ENCODE data around the gene CNN3. TPM values are rescaled to one million over a fixed set of nuclear protein-coding genes. Genes with fewer than 3 reads are reported as not detected.

Gene CNN3
- total RNA-seq, 4 donors from 2014 or later, result 307 to 344 (median 329) TPM

DNA sequence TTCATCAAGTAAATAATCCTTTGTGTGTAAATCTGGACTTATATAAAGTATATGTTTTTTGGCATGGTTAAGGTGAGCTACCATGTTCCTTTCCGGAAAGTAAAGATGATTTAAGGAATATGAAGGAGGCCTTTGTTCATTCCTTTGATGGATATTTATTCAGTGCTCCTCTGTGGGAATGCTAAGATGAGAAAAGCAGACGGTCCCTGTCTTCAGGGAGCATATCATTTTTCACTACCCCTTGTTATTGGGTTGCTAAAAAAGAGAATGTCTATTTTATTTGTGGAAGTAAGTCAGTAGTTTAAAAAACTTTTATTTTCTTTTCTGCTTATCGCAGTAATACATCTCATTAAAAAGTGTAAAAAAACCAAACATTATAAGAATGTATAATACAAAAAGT lies 35.1 kb upstream of the CNN3 start:
- H3K27ac ChIP-seq, result peak overlapping the region in 3 of 4 donors; percentile 57 to 87 (median 63)
- WGBS, 2 donors, result 59 to 66% methylated on average over 3 of the region's 3 CpGs
- no peak overlapping the region for H3K4me3 ChIP-seq

GRCh38 chr1:94961582-94961981 lies 34.7 kb upstream of the CNN3 start:
- Histone ChIP-seq H3K9me3 (no peaks in the 10 kb centered on the region), H3K4me3 (no peak overlapping the region), H3K27me3 (no peaks in the 10 kb centered on the region), H3K27ac (peak overlapping the region in 1 of 4 donors; percentile 87), H3K4me1 (peaks cover 0 to 24% (median 6%) of the 10 kb centered on the region in 4 donors), H3K36me3 (no peaks in the 10 kb centered on the region)
- WGBS, 2 donors, result 85 to 86% methylated on average over 7 of the region's 7 CpGs
- DNase-seq (ENCODE audit: low spot score in 2 of 2), result no peak
- TF ChIP-seq POLR2A (IDR thresholded peaks at IDR 0.05) (no peak), EP300 (IDR thresholded peaks at IDR 0.05) (no peak)
- TF ChIP-seq, protein P1, sequence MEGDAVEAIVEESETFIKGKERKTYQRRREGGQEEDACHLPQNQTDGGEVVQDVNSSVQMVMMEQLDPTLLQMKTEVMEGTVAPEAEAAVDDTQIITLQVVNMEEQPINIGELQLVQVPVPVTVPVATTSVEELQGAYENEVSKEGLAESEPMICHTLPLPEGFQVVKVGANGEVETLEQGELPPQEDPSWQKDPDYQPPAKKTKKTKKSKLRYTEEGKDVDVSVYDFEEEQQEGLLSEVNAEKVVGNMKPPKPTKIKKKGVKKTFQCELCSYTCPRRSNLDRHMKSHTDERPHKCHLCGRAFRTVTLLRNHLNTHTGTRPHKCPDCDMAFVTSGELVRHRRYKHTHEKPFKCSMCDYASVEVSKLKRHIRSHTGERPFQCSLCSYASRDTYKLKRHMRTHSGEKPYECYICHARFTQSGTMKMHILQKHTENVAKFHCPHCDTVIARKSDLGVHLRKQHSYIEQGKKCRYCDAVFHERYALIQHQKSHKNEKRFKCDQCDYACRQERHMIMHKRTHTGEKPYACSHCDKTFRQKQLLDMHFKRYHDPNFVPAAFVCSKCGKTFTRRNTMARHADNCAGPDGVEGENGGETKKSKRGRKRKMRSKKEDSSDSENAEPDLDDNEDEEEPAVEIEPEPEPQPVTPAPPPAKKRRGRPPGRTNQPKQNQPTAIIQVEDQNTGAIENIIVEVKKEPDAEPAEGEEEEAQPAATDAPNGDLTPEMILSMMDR (IDR thresholded peaks at IDR 0.05), result no peak

More for the DNA sequence above, 35.1 kb upstream of the CNN3 start:
- Histone ChIP-seq H3K9me3 (no peaks in the 10 kb centered on the region), H3K36me3 (no peaks in the 10 kb centered on the region), H3K4me1 (peaks cover 0 to 24% (median 6%) of the 10 kb centered on the region in 4 donors), H3K27me3 (no peaks in the 10 kb centered on the region)
- no peak for DNase-seq (ENCODE audit: low spot score in 2 of 2)
- TF ChIP-seq POLR2A (IDR thresholded peaks at IDR 0.05), result no peak
- TF ChIP-seq EP300 (IDR thresholded peaks at IDR 0.05), result no peak
- TF ChIP-seq, protein P1 (IDR thresholded peaks at IDR 0.05), result no peak

DNA sequence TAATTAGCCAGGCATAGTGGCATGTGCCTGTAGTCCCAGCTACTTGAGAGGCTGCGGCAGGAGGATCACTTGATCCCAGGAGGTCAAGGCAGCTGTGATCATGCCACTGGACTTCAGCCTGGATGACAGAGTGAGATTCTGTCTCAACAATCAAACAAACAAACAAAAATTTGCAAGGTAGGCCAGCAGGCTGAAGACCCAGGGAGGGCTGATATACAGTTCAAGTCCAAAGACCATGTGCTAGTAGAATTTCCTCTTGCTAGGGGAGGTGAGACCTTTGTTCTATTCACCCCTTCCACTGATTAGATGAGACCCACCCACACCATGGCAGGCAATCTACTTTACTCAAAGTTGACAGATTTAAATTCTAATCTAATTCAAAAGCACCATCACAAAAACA lies 31.2 kb upstream of the CNN3 start:
- H3K4me3 ChIP-seq, result no peak overlapping the region
- H3K27ac ChIP-seq, result no peak overlapping the region
- H3K9me3 ChIP-seq, result no peaks in the 10 kb centered on the region
- no peaks in the 10 kb centered on the region for H3K36me3 ChIP-seq
- DNase-seq (ENCODE audit: low spot score in 2 of 2), result no peak
- no peaks in the 10 kb centered on the region for H3K27me3 ChIP-seq
- peaks cover 0 to 40% (median 8%) of the 10 kb centered on the region in 4 donors for H3K4me1 ChIP-seq
- TF ChIP-seq EP300 (IDR thresholded peaks at IDR 0.05), result no peak
- TF ChIP-seq, protein P1 (IDR thresholded peaks at IDR 0.05), result no peak
- no peak for TF ChIP-seq POLR2A (IDR thresholded peaks at IDR 0.05)
- 88 to 91% methylated on average over 1 of the region's 1 CpG for WGBS, 2 donors

DNA sequence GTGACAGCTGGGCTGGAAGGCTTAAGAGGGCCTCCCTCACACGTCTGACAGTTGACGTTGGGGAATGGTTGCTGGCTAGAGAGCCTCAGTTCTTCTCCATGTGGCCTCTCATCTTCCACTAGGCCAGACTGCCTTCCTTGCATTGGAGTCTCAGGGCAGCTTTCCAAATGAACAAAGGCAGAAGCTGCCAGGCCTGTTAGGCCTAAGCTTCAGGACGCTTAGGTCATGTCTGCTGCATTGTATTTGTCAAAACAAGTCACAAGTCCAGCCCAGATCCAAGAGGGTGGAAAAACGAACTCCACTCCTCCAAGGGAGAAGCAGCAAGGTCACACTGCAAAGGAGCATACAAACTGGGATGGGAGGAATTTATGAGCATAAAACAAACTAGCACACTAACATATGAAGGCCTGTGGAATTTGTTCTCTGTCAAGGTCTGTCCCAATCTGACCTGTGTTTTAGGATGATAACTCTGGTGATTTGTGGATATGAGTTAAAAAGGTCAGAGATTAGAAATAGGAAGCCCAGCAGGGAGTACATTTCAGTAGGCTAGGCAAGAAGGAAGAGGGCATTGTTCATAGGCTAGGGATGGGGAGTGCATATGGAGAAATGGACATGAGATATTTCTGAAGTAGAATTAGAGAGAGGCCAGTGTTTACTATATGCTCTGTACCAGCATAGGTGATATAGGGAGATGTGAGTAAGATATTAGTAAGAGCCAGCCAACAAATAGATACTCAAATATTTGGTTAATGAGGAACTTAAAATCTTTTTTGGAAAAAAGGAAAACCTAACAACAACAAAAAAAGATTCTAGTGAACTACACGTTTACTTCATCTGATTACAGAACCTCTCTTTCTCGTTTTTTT lies 29.1 kb upstream of the CNN3 start:
- DNase-seq (ENCODE audit: low spot score in 2 of 2), result no peak
- 56 to 58% methylated on average over 6 of the region's 6 CpGs for WGBS, 2 donors
- peak overlapping the region in 2 of 4 donors; percentile 53 to 64 for H3K27ac ChIP-seq
- peaks cover 0 to 27% (median 5%) of the 10 kb centered on the region in 4 donors for H3K4me1 ChIP-seq
- no peaks in the 10 kb centered on the region for H3K9me3 ChIP-seq
- H3K27me3 ChIP-seq, result no peaks in the 10 kb centered on the region
- TF ChIP-seq, protein P1 (IDR thresholded peaks at IDR 0.05), result no peak
- TF ChIP-seq EP300 (IDR thresholded peaks at IDR 0.05) (no peak), POLR2A (IDR thresholded peaks at IDR 0.05) (no peak)
- no peaks in the 10 kb centered on the region for H3K36me3 ChIP-seq
- no peak overlapping the region for H3K4me3 ChIP-seq

Data from tibial nerve (tissue), 4 donors.